NCI-H2107 (cell line): Measurements from ENCODE around the gene ATP7B.

Source experiments
- DNase-seq: peaks from one replicate; lab custom pipeline; 2025; lab: John Stamatoyannopoulos, UW

Gene ATP7B

DNA sequence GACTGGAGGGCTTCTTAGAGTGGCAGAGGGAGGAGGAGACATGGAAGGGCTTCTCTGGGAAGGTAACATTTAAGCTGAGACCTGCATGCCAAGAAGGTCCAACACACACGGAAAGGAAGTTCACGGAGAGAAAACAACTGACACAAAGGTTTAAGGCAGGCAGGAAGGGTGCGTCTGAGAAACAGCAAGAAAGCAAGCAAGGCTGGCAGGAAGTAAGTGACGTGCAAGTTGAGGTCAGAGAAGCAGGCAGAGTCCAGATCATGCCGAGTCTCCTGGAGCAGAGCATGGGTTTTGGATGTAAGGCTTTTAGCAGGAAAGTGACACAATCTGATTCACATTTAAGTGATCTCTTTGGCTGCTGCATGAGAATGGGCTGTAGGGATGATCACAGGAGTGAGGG lies 60.5 kb downstream of the ATP7B start:
- DNase-seq, result no peak

DNA sequence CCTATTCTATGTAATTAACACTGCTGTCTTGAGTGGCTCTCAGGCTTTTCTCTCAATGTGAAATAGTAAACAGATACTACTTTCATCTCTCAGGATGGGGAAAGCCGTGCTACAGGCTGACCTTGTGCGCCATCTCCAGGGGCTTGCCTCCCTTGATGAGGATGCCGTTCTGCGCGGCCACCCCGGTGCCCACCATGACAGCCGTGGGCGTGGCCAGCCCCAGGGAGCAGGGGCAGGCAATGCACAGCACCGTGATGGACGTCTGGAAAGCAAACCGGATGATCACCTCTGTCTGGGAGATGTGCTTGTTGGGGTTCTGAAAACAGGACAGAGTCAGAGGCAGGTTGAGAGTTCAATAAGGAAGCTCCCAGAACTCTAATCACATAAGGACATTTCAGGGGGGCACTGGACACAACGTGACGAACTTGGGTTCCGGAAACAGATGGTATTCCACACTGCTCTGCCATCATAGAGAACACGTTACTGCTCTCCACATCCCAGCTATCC lies 65.0 kb downstream of the ATP7B start:
- no peak for DNase-seq

DNA sequence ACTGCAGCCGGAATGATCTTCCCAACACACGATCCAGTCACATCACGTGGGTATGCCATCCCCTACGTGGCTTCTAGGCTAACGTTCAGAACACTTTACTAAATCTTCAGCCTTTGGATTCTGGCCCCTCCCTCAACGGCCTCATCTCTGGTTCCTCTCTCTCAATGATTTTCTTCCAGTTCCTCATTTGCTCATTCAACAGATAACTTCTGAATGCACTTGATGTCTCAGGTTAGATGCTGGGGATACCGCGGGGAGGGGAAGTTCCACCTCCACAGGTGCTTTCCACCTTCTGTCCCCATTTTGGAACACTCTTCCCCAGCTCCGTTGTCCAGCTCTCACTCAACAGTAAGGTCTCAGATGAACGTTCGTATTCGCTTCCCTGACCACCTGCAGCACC lies 66.1 kb downstream of the ATP7B start:
- DNase-seq, result no peak

DNA sequence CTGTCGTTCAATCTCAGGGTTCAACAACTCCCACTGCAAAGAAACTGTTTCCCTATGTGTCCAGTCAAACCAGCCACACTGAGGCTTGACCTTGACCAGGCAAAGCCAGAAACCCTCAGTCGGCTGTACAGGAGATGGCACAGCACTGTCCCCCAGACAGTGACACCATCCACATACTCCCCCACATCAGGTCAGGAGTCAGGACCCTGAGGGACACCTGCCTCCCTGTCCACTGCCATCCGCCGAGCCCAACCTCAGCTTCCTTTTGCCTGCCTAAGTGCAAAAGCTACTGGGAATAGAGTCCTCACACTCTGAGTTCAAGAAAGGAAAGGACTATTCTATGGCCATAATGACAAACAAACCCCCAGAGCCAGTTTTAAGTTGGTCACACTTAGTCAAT lies 66.8 kb downstream of the ATP7B start:
- DNase-seq, result no peak

DNA sequence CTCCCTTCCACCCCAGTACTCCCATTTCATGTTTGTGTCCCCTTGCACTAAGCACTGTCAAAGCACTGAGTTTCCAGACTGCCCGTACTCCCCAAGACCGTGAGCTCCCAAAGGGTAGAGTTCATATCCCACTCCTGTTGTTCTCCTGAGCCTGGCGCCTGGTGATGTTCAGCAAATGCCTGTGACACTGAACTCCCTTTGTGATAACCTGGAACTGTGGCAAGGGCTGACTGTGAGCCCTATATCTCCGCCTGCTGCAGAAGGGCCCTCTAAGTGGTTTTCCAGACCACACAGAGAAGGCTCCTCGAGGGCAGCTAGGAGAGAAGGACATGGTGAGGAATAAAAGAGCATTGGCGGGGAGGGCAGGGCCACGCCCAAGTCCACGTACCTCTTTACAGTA lies 67.5 kb downstream of the ATP7B start:
- no peak for DNase-seq

DNA sequence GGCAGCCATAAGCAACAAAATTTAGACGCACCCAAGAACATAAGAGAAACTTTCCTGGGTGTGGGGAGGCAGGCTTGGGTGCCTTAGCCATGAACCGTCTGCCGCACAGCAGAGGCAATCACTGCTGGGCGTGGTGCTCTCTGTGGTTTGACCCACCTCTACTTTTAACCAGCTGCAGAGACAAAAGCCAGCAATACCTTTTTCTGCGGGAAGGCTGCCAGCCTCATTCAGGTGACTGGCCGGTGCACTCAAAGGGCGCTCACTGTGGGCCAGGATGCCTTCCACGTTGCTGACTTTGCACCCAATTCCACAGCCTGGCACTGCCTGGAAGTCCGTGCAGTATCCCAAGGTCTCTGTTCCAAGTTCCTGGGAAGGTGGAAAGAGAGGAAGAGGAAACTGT lies 69.1 kb downstream of the ATP7B start:
- peak; percentile 57 for DNase-seq

DNA sequence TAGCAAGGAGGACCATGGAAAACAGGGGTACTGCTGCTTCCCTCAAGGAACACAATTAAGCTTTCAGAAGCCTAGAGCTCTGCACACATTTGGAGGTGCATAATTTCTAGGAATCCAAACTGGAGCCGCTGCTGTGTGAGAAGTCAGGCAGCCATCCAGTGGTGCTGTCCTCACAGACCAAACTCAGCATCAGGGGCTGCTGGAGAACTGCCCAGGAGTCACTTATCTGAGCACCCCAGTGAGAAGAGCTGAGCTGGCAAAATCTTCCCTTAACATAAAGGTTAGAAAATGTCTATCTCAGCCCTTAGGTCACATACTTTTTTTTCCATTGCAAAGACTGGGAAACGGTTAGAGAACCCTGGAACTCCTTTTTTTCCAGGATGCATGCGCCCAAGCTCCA lies 72.8 kb downstream of the ATP7B start:
- DNase-seq, result no peak

DNA sequence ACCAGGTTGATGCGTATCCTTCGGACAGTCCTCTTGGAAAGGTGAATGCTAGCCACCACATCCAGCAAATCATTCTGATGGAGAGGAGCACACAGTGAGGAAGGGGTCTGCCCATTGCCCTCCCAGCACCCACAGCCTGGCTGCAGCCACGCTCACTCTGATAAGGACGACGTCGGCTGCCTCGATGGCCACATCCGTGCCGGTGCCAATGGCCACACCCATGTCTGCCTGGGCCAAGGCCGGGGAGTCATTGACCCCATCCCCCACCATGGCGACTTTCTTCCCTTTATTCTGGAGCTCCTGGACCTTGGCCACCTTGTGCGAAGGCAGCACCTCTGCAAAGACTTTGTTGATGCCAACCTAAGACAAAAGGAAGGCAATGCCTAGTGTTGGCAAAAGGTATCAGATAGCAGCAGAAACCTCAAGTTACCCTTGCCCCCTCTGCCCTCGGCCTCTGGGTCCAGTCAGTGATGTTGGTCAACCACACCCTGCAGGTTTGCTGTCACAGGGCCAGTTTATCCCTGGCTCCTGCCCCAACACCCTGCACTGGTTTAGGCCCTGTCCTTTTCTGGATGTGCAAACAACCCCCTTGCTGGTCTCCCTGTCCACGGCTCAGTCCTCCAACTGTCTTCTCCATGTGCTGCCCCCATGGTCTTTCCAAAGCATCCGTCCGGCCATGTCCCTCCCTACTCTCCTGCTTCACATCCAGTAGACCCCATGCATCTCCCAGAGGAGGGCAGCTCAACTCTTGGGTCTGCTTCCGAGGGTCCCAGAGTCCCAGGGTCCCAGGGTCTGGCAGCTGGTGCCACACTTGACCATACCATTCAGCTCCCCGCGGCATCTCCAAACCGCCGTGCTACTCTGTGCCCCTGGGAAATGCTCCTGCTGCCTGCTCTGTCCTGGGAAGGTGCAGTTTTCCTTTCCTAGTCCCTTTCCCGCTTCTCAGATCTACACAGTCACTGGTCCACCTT lies 73.6 kb downstream of the ATP7B start:
- no peak for DNase-seq

DNA sequence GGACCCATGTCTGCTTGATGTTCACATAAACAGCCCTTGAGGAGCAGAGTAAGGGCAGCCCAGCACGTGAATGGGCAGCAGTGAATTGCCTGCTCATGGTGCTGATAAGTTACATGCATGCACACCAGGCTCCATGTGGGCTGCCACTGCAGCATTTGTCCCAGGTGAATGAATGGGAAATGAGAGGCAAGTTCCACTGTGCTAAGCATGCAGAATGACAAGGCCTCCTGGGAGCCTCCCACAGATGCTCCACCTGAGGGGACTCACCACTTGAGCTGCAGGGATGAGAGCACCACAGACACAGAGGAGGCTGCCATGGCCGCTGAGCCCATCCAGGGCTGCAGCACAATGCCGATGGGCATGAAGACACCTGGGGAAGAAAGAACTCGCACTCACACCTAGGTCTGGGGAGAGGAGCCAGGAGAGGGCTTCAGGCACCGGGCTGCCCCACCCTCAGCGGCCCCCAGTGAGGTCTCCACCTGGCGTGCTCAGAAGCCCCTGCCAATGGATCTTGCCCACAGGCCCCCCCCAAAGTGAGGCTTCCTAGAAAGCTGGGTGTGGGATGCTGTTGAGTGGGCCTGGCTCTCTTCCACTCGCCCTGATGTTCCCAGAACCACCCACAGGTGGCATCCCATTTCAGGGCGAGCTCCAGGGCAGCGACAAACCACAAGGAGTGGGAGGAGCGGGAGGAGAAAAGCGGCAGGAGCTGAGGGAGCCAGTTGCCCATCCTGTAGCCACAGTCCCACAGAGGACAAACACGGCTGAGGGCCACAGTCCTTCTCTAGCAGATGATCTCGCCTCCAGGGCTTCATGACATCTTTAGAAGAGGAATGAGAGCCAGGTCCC lies 75.7 kb downstream of the ATP7B start:
- DNase-seq, result peak; percentile 10

DNA sequence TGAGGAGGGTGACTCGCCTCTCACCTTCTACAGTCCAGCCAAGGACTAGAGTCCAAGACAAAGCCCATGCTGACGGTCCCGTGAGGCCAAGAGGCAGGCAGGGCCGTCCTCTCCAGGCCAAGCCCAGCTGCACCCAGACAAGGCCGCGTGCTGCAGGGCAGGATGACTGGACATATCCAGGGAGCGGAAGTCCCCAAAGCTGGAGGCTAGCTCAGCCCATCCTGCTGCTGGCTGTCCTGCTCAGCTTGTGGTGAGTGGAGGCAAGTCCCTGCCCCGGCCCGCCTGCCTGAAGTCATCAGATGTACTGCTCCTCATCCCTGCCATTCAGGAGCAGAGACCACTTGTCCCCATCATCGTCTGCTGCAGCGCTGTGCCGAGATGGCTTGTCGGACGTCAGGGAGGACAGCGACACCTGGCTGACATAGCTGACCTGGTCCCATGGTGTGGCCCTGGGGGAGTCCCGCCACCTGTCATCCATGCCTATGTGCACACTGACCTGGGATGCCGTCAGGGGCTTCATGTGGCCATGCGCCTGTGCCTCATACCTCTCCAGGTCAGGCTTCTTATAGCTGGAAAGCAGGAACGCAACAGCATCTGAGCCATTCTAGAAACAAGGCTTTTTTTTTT lies 76.7 kb downstream of the ATP7B start:
- DNase-seq, result no peak

DNA sequence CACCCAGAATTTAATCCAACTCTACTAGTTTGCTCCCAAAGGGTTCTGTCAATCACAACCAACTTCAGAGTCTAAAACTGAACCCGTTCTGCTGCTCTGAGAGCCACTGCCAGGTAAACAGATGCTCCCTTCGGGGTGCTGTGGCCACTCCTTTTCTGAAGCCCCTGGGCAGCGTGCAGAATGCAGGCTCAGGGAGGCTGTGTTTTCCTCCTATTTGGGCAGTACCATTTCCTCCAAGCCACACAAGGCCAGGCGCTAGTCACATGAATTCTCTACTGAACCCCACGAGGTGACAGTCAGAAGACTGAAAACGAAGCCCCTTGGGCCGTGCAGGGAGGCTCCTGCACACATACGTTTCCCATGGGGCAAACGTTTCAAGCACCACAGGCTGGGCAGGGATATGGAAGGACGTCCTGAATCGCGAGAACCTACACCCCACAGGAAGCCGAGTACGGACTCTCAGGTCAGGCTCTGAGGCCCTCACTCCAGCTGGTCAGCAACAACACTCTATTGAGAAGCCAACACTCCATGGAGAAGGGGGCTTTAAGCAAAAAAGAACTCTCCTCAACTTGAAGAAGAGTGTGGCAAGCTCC lies 77.7 kb downstream of the ATP7B start:
- DNase-seq, result no peak

DNA sequence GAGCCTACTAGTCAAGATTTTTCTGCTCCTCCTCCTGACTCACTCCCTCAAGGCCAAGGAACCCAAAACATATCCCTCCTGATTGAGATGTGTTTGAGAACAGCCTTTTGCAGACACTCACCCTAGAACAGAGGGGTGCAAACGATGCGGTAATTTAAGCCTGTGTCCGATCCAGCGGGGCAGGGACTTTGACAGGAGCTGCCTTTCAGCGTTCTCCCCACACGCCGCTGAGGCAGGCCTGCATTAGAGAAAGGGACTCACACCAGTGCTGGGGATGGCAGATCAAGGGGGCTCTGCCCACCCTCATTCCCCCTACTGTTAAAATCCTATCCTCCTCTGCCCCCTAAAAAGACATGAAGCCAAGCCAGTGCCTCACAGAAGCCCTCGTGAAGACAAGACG lies 79.0 kb downstream of the ATP7B start:
- DNase-seq, result no peak

DNA sequence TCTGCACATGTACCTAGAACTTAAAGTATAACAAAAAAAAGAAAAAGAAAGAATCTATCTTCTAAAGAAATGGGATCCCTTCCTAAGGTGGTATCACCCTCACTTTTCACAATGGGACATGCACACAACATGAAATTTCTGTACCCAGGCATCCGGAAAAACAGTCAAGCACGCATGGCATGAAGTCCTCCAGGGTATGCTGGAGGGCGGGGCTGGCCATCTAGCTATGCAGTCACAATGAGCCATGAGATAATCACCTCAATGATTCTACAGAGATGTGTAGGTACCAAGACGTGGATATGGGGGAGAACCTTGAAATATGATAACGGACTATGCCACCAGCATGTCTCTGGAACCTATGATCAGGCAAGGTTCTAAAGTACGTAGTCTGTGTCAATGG lies 79.6 kb downstream of the ATP7B start:
- no peak for DNase-seq

DNA sequence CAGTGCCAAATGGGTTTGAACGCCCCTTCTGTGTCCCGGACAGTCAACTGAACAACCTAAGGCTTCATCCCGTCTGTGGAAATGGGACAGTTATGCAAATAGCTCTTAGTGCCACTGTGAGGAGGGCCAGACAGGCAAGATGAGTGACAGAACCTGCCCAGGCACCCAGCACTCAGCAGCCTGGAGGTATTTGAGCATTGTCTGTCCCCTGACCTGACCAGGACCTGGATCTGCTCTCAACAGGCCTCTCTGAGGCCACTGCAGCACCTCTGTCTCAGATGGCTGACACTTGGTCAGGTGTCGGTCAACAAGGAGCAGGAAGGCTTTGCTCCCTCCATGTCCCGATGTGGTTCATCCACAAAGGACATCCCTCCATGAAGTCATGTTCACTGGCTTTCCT lies 81.6 kb downstream of the ATP7B start:
- DNase-seq, result no peak

DNA sequence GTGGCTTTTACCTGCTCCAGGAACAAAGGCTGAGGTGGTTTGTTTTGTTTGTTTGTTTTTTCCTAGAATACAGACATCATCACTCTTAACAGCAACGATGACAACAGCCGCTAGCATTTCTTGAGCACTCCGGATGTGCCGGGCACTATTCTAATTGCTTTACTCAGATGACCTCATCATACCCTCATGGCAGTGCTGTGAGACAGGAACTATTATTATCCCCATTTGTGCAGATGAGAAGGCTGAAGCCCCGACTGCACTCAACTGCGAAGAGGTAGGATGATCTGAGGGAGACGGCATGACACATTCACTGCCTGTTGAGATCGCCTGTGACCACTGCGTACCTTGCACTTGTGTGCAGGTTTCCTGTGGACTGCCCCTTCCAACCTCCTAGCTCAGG lies 83.0 kb downstream of the ATP7B start:
- no peak for DNase-seq

DNA sequence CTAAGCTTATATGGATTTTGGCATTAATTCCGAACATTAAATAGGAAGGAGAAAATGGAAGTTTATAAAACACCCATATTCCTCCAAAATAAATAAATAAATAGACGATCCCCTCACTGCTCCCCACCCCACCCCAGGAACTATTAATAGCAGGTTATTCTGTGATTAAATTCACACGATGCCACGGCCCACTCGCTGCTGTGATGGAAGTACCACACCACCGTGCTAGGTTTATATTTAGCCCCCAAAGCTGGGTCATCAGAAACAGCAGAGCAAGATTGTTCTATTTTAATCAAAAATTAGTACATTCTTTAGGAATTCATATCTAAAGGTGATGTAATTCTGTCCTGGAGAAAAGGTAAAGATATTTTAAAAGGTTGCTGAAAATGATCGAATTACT lies 84.1 kb downstream of the ATP7B start:
- DNase-seq, result no peak

DNA sequence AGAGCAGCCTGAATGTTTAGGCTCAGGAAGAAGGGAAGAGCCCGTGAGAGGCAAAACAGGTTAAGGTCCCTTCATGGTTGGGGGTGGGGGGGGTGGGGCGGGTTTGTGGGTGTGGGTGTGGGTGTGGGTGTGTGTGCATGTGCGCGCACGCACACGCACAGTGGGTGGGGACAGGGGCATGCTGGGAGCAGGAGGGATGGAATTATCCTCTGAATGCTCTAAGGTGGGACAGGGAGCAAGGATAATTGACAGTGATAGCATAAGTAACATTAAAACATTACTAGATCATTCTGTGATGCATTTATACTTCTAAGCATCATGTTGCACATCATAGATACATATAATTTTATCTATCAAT lies 84.7 kb downstream of the ATP7B start:
- DNase-seq, result no peak

DNA sequence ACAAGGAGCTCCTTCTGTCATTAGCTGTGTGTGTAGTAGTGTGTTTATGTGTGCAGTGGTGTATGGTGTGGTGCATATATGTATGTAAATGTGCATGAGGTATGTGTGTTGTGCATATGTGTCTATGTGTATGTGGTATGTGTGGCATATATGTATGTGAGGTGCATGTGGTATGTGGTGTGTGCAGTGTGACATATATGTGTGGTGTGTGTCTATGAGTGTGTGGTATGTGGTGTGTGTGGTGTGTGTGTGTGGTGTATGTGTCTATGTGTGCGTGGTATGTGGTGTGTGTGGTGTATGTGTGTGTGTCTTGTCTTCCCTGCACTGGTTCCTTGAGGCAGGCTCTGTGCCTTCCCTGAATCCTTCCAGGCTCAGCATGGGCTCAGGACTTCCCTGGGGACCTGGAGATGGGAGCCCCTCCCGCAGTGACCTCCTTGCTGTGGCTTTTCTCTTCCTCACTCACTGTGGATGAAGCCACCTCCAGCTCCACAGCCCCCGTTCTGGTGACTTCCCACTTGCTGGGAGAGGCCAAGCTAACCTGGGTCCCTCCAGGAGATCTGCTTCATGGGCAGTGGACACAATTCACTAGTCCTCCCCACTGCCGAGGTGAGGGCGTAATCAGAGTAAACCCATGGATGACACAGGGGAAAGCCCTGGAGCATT lies 85.3 kb downstream of the ATP7B start:
- no peak for DNase-seq

DNA sequence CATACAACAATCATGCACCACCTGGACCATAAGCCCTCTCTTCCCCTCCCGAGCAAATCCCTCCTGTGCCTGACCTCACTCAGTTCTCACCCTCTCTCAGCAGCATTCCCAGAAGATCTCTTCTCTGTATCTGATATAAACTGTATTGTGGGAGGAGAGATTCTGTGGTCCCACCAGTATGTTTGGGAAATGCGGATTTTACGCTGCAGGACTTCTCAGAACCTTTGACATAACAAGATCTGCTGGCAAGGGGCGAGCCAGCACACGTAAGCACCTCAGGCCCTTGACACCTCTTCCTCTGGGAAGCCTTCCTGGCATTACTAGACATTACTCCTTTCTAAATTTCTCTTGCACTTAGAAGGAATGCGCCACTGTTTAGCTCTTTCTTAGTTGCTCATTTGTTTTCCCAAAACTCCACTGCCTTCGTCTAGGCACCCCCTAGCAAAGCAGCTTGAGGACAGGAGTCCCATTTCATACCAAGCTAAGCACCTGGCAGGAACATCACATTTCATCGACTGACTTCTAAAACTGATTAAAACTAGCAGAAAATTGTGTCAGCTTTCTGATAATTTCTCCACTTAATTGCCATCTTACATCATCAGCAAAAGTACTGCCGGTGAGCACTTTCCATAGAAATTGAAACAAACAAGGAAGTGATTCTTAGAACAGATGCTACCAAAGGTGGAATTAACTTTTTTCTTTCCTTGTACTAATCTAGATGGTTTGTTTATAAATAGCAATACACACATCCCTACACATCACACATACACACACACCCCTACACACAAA lies 86.3 kb downstream of the ATP7B start:
- no peak for DNase-seq

DNA sequence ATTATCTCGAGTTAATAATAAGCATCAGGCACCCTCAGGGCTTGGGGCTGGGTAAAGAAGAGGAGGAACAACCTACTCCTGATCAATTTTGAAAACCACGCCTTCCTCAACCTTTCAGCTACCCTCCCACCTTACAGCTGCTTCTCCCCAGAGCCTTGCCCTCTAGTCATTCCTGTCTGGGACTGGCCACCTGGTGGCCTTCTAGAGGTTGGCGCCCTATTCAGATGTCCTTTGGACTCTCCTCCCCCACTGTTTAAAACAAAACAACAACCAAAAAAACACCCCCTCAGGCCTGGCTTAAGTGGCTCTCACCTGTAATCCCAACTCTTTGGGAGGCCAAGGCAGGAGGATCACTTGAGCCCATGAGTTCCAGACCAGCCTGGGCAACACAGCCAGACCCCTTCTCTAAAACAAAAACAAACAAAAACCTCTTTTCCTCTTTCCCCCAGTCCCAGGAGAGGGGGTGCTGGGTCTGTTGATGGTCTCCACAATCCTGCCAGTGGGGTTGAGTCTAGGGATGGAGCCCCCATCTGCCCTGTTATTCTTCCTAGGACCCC lies 87.2 kb downstream of the ATP7B start:
- DNase-seq, result no peak
